SK-N-SH treated with all-trans-retinoic acid at 6 μM for 48 hours (cell line): ENCODE data around the gene KMT2A.

Experiments used
- ATAC-seq: fragments of 200-7000 bp; cut with Tn5 transposase; 3 replicates; pipeline ENCODE4 v1.9.1; 2020; ENCODE audit warnings: mild to moderate bottlenecking, moderate library complexity
- ARNTL ChIP-seq: fragments of 450-650 bp; formaldehyde crosslinking; IDR thresholded peaks from 2 replicates; pipeline ENCODE4 v1.5.0; 2020; ENCODE audit warnings: low read depth, mild to moderate bottlenecking, moderate library complexity, borderline replicate concordance
- BACH2 ChIP-seq: fragments of 250-450 bp; sonication (Bioruptor Pico); IDR thresholded peaks from 2 replicates; pipeline ENCODE4 v1.9.0; 2021; ENCODE audit warnings: mild to moderate bottlenecking, borderline replicate concordance
- CSDC2 ChIP-seq: fragments of 250-450 bp; sonication (Bioruptor Pico); IDR thresholded peaks from 2 replicates; pipeline ENCODE4 v1.5.0; 2020; ENCODE audit warnings: mild to moderate bottlenecking, moderate library complexity
- ESRRG ChIP-seq: fragments of 250-450 bp; sonication (Bioruptor Pico); IDR thresholded peaks from 2 replicates; pipeline ENCODE4 v1.6.1; 2021; ENCODE audit warnings: mild to moderate bottlenecking
- GLIS3 ChIP-seq: fragments of 250-450 bp; sonication (Bioruptor Pico); IDR thresholded peaks from 2 replicates; pipeline ENCODE4 v1.5.0; 2020; ENCODE audit warnings: mild to moderate bottlenecking, moderate library complexity
- ISL1 ChIP-seq: fragments of 250-450 bp; sonication (Bioruptor Pico); IDR thresholded peaks from 2 replicates; pipeline ENCODE4 v2.1.2; 2022; ENCODE audit warnings: mild to moderate bottlenecking, moderate library complexity
- OSR1 ChIP-seq: fragments of 250-450 bp; sonication (Bioruptor Pico); IDR thresholded peaks from 2 replicates; pipeline ENCODE4 v1.8.0; 2022; ENCODE audit warnings: moderate library complexity, mild to moderate bottlenecking, inconsistent platforms
- POU6F1 ChIP-seq: fragments of 250-450 bp; sonication (Bioruptor Pico); IDR thresholded peaks from 2 replicates; pipeline ENCODE4 v1.8.0; 2021; ENCODE audit warnings: low read depth, mild to moderate bottlenecking, moderate library complexity, borderline replicate concordance
- PPARA ChIP-seq: fragments of 250-450 bp; sonication (Bioruptor Pico); IDR thresholded peaks from 2 replicates; pipeline ENCODE4 v1.5.0; 2020; ENCODE audit warnings: mild to moderate bottlenecking, borderline replicate concordance
- RARB ChIP-seq: fragments of 250-450 bp; sonication (Bioruptor Pico); IDR thresholded peaks from 2 replicates; pipeline ENCODE4 v1.8.0; 2021; ENCODE audit warnings: mild to moderate bottlenecking, moderate library complexity
- SNAI2 ChIP-seq: fragments of 250-450 bp; sonication (Bioruptor Pico); IDR thresholded peaks from 2 replicates; pipeline ENCODE4 v1.5.0; 2020; ENCODE audit warnings: mild to moderate bottlenecking, moderate library complexity
- TCF4 ChIP-seq: fragments of 250-450 bp; sonication (Bioruptor Pico); IDR thresholded peaks from 2 replicates; pipeline ENCODE4 v1.8.0; 2021; ENCODE audit warnings: mild to moderate bottlenecking, moderate library complexity, borderline replicate concordance
- TOX ChIP-seq: fragments of 250-450 bp; sonication (Bioruptor Pico); IDR thresholded peaks from 2 replicates; pipeline ENCODE4 v1.8.0; 2021; ENCODE audit warnings: mild to moderate bottlenecking, moderate library complexity, borderline replicate concordance
- TSHZ2 ChIP-seq: fragments of 250-450 bp; sonication (Bioruptor Pico); IDR thresholded peaks from 2 replicates; pipeline ENCODE4 v1.5.0; 2020; ENCODE audit warnings: mild to moderate bottlenecking, moderate library complexity
- ZC3H10 ChIP-seq: fragments of 250-450 bp; sonication (Bioruptor Pico); IDR thresholded peaks from 2 replicates; pipeline ENCODE4 v1.5.1; 2021; ENCODE audit warnings: mild to moderate bottlenecking, moderate library complexity
- ZFP3 ChIP-seq: fragments of 250-450 bp; sonication (Bioruptor Pico); IDR thresholded peaks from 2 replicates; pipeline ENCODE4 v1.5.0; 2020; ENCODE audit warnings: mild to moderate bottlenecking, moderate library complexity
- ZFP30 ChIP-seq: fragments of 450-650 bp; formaldehyde crosslinking; IDR thresholded peaks from 2 replicates; pipeline ENCODE4 v1.5.0; 2022; ENCODE audit warnings: mild to moderate bottlenecking, moderate library complexity
- ZNF565 ChIP-seq: fragments of 450-650 bp; formaldehyde crosslinking; conservative IDR thresholded peaks from 2 replicates; pipeline ENCODE4 v1.5.0; 2020; ENCODE audit warnings: low read depth, mild to moderate bottlenecking, moderate library complexity
- ZNF70 ChIP-seq: fragments of 450-650 bp; formaldehyde crosslinking; IDR thresholded peaks from 2 replicates; pipeline ENCODE4 v1.5.0; 2020; ENCODE audit warnings: mild to moderate bottlenecking, moderate library complexity
- ZNF8 ChIP-seq: fragments of 450-650 bp; formaldehyde crosslinking; IDR thresholded peaks from 2 replicates; pipeline ENCODE4 v1.5.0; 2020; ENCODE audit warnings: mild to moderate bottlenecking, moderate library complexity
- TF ChIP-seq, protein P1 (sequence below): fragments of 250-450 bp; sonication (Bioruptor Pico); IDR thresholded peaks from 2 replicates; pipeline ENCODE4 v1.5.1; 2021; ENCODE audit warnings: mild to moderate bottlenecking, moderate library complexity
- TF ChIP-seq, protein P2 (sequence below): fragments of 250-450 bp; sonication (Bioruptor Pico); IDR thresholded peaks from 2 replicates; pipeline ENCODE4 v1.5.1; 2020; ENCODE audit warnings: low read depth, mild to moderate bottlenecking, moderate library complexity

KMT2A gene

GRCh38 chr11:118436639-118437207 is 431 bp downstream of the KMT2A start:
- TF ChIP-seq TCF4 (CRISPR knock-in tag) (no peak), ESRRG (no peak), GLIS3 (CRISPR knock-in tag) (no peak), TSHZ2 (CRISPR knock-in tag) (no peak), ZNF70 (CRISPR knock-in tag) (no peak), ZFP3 (CRISPR knock-in tag) (no peak), ARNTL (CRISPR knock-in tag) (no peak), POU6F1 (CRISPR knock-in tag) (no peak), ZFP30 (CRISPR knock-in tag) (no peak), OSR1 (CRISPR knock-in tag) (no peak), RARB (CRISPR knock-in tag) (no peak), ISL1 (CRISPR knock-in tag) (no peak), PPARA (no peak), TOX (CRISPR knock-in tag) (no peak), ZNF8 (CRISPR knock-in tag) (no peak)
- TF ChIP-seq, protein P1, sequence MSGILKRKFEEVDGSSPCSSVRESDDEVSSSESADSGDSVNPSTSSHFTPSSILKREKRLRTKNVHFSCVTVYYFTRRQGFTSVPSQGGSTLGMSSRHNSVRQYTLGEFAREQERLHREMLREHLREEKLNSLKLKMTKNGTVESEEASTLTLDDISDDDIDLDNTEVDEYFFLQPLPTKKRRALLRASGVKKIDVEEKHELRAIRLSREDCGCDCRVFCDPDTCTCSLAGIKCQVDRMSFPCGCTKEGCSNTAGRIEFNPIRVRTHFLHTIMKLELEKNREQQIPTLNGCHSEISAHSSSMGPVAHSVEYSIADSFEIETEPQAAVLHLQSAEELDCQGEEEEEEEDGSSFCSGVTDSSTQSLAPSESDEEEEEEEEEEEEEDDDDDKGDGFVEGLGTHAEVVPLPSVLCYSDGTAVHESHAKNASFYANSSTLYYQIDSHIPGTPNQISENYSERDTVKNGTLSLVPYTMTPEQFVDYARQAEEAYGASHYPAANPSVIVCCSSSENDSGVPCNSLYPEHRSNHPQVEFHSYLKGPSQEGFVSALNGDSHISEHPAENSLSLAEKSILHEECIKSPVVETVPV (CRISPR knock-in tag): no peak
- ATAC-seq: no peak

DNA sequence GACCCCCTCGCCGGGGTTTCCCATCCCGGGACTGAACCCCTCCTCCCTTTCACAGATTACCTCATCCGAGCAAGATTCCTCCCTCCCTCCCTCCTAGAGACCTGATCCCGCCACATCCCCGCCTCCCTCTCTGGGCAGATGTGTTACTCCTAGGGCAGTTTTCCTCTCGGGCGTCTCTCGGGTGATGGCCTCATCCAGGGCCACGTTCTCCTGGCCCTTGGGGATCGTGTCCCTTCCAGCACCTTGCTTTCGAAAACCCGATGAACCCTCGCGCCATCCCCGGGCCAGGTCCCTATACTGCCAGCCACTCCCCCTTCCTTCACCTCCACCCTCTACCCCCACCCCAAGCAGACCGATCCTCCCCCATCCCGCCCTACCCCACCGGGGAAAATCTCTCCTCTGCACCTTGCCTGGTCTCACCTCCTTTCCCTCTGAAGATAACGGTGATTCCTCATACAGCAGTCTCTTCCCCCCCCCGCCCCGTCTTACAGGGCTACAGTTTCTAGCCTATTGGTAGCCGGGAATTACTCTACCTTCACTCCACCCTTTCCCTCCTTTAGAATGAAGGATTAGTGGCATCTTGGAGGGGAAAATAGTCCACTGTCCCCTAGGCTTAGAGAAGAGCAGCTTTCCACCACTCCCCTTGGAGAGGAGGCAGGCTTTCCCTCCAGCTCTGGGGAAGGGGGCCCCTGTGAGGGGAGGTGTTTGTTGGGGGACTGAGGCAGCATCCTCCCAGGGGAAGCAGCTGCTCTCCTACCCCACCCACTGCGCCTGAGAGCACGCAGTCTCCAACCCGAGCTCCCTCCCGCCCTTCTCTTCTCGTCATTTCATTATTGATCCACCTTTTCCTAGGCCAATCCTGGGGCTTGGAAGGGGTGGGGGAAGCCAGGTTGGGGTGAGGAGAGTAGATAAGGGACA is 1.2 kb downstream of the KMT2A start:
- ATAC-seq: peak; percentile 15
- TF ChIP-seq TSHZ2 (CRISPR knock-in tag) (no peak), CSDC2 (CRISPR knock-in tag) (no peak), ZNF70 (CRISPR knock-in tag) (no peak), SNAI2 (CRISPR knock-in tag) (no peak), ZFP3 (CRISPR knock-in tag) (peak; percentile 60; the same call in 1 of the 2 replicates)

- ATAC-seq: peak; percentile 74
- TF ChIP-seq PPARA (no peak), OSR1 (CRISPR knock-in tag) (no peak), ISL1 (CRISPR knock-in tag) (no peak), ZC3H10 (CRISPR knock-in tag) (no peak), ZNF8 (CRISPR knock-in tag) (no peak), ZNF565 (CRISPR knock-in tag) (no peak), BACH2 (CRISPR knock-in tag) (no peak), SNAI2 (CRISPR knock-in tag) (no peak), TOX (CRISPR knock-in tag) (no peak), TCF4 (CRISPR knock-in tag) (no peak)
- TF ChIP-seq, protein P2, sequence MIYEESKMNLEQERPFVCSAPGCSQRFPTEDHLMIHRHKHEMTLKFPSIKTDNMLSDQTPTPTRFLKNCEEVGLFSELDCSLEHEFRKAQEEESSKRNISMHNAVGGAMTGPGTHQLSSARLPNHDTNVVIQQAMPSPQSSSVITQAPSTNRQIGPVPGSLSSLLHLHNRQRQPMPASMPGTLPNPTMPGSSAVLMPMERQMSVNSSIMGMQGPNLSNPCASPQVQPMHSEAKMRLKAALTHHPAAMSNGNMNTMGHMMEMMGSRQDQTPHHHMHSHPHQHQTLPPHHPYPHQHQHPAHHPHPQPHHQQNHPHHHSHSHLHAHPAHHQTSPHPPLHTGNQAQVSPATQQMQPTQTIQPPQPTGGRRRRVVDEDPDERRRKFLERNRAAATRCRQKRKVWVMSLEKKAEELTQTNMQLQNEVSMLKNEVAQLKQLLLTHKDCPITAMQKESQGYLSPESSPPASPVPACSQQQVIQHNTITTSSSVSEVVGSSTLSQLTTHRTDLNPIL: no peak
- TF ChIP-seq, protein P1 (CRISPR knock-in tag): no peak
Measured at GRCh38 chr11:118438314-118438931, 2.1 kb downstream of the KMT2A start.
